Pulmonary artery endothelial cell (primary cell): ENCODE measurements around the gene TRIM17. TPM values are rescaled to one million over a fixed set of nuclear protein-coding genes. Genes with fewer than 3 reads are reported as not detected.

Experiments used
- DNase-seq: peaks from one replicate; pipeline ENCODE4 v3.0.0-alpha.2; 2011; ENCODE audit warnings: low read depth, low spot score
- total RNA-seq: library from RNA; depleted of rRNA; stranded (reverse); fragments of >200 nt; gene quantifications from 2 replicates; pipeline ENCODE4 v1.2.3, GENCODE V29; 2014

The TRIM17 gene
- total RNA-seq, 1 donor from 2014 or later: not detected

DNA sequence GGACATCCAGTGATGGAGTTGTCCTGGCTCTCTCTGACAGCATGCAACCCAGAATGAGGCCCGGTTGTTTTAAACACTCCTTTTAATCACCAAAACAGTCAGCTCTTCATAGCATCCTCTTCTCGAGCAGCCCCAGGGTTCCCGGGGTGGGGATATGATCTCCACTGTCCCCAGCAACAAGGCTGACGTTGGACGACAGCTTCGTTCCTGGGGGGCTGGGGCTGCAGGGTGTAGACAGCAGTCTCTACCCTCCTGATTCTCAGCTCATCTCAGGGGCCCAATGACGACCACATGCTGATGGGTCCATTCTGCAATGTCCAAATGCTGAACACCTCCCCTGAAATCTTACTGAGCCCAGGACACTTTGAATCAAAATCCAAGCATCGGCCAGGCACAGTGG, 37.0 kb downstream of the TRIM17 start:
- no peak for DNase-seq

DNA sequence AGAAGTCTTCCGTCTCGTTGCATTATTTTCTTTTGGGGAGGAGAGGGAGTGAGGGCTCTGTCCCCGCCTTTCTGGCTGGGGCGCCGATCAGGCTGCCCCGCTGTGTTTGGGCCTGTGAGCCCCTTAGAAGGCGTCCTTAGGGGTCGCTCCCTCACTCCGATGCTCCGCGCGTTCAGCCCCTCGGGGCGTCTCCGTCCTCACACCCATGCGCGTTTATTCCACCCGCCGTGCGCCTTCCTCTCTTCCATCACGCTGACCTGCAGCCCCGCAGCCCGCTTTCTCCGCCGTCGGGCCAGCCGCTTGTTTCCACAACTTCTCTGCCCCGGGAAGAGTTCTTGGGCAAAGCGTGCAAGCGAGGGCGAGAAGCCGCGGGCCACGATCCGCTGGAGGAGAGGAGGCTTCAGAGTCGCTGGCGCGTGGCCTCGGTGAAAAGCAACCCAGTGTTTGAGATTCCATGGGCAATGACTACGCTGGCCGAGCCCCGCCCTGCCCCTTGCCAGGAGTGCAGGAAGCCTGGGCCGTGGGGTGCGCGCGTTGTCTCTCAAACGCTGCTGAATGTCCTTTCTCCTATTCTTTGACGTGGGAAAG, 37.7 kb downstream of the TRIM17 start:
- DNase-seq: no peak

- DNase-seq: peak; percentile 10
Measured at GRCh38 chr1:228378090-228378872, 38.4 kb downstream of the TRIM17 start.

DNA sequence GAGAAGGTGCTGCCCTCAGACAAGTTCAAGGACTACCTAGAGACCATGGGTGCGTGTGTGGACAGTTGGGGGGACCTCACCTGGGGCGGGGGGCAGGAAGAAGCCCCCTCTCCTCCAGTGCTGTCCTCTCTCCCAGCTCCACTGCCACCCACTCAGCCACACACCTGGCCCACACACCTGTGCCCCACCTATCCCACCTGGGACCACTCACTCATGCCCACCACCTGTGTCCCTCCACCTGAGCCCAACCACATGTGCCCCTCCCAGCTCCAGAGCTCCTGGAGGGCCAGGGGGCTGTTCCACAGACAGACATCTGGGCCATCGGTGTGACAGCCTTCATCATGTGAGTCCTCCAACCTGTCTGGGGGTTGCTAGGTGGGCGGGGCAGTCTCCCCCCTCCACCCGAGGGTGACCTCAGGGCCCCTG, 39.0 kb downstream of the TRIM17 start:
- no peak for DNase-seq

DNA sequence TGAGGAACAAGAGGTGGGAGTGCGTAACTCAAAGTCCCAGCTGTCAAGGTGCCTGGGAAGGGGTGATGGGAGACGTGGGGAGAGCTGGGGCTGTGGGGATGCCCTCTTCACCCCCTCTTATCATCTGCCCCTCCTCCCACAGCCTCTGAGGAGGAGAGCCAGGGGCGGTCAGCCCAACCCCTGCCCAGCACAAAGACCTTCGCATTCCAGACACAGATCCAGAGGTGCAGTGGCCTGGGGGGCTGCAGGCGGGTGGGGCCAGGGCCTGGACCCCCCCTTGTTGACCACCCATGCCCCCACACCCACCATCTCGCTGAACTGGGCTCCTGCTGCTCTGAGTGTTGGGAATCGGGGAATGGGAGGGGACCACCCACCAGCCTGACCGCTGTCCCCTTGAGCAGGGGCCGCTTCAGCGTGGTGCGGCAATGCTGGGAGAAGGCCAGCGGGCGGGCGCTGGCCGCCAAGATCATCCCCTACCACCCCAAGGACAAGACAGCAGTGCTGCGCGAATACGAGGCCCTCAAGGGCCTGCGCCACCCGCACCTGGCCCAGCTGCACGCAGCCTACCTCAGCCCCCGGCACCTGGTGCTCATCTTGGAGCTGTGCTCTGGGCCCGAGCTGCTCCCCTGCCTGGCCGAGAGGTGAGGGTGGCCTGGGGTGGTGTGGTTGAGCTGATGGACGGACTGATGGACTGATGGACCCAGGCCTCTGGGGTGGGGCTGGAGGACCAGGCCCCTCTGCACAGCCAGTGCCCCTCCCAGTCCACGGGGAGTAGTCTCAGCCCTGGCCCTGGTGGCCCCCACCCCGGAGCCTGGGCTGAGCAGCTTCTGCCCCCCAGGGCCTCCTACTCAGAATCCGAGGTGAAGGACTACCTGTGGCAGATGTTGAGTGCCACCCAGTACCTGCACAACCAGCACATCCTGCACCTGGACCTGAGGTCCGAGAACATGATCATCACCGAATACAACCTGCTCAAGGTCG, 39.7 kb downstream of the TRIM17 start:
- DNase-seq: no peak

- no peak for DNase-seq
Measured at GRCh38 chr1:228376262-228376628, 40.4 kb downstream of the TRIM17 start.

- DNase-seq: no peak
Measured at GRCh38 chr1:228375578-228376261, 40.9 kb downstream of the TRIM17 start.

DNA sequence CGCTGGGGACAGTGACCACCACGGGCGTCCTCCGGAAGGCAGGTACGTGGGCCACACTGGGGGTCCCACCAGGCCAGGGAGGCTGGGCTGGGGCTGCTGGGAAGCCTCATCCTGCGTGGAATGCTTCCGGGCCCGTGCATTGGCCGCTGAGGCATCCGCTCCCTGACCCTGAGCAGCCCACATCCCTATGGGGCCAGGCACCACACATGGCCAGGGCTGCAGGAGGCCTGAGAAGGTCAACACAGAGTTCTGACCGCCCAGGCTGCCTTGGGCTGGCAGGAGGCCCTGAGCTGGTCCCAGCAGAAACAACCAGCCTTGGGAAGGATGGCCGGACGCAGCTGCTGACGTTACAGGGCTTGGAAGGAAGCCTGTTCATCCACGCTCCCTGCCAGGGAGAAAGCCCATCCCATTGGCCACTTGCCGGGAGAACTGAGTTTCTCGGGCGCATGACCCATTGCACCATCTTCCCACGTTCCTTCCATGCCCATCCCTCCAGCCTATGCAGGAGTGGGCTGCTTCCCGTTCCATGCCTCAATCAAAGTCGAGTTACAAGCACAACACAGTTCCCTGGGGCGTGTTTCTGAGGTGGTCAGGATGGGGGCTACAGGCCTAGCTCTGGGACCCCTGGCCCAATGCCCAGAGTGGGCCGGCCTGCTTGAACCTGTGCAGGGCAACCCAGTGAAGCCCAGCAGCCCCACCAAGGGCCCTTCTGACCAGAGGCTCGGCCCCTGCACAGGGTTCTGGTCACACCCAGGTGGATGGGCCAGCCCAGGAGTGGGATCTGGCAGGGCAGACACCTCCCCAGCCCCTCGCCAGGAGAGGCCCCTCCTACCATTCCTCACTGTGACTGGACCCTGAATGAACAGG, 41.7 kb downstream of the TRIM17 start:
- DNase-seq: peak; percentile 45

DNA sequence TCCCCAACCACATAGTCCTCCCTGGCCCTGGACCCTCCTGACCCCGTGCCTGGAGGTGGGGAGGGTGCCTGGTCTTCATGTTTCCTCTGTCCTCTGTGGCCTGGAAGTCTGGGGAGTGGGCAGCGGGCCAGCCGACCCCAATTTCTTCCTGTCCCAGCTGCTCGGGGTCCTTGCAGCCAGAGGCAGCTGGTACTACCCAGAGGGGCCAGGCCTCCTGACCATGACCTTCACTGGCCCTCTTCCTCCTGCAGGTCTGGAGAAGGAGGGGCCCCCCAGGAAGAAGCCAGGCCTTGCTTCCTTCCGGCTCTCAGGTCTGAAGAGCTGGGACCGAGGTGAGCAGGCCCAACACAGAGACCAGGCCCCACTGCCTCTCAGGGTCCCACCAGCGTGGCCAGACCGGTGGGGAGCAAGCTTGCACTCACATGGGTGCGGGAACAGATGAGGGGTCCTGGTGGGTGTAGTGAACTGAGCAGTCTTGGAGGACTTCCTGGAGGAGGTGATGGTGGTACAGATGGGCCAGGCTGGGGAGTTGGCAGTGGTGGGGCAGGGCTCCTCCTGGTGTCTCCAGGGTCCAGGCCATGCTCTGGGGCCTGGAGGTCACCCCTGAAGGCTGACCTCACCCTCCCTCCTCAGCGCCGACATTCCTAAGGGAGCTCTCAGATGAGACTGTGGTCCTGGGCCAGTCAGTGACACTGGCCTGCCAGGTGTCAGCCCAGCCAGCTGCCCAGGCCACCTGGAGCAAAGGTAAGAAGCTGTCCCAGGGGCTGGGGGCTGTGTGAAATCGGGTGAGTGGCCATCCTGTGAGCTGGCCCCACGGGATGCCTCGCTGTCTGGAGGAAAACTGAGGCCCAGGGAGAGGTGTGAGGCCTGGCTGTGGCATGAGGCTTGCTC, 42.7 kb downstream of the TRIM17 start:
- DNase-seq: no peak

GRCh38 chr1:228373004-228373680, 43.5 kb downstream of the TRIM17 start:
- DNase-seq: no peak

DNA sequence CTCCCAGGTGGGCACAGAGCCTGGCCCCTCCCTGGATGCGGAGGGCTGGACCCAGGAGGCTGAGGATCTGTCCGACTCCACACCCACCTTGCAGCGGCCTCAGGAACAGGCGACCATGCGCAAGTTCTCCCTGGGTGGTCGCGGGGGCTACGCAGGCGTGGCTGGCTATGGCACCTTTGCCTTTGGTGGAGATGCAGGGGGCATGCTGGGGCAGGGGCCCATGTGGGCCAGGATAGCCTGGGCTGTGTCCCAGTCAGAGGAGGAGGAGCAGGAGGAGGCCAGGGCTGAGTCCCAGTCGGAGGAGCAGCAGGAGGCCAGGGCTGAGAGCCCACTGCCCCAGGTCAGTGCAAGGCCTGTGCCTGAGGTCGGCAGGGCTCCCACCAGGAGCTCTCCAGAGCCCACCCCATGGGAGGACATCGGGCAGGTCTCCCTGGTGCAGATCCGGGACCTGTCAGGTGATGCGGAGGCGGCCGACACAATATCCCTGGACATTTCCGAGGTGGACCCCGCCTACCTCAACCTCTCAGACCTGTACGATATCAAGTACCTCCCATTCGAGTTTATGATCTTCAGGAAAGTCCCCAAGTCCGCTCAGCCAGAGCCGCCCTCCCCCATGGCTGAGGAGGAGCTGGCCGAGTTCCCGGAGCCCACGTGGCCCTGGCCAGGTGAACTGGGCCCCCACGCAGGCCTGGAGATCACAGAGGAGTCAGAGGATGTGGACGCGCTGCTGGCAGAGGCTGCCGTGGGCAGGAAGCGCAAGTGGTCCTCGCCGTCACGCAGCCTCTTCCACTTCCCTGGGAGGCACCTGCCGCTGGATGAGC, 44.3 kb downstream of the TRIM17 start:
- DNase-seq: no peak

- no peak for DNase-seq
Measured at GRCh38 chr1:228371741-228372182, 44.9 kb downstream of the TRIM17 start.

DNA sequence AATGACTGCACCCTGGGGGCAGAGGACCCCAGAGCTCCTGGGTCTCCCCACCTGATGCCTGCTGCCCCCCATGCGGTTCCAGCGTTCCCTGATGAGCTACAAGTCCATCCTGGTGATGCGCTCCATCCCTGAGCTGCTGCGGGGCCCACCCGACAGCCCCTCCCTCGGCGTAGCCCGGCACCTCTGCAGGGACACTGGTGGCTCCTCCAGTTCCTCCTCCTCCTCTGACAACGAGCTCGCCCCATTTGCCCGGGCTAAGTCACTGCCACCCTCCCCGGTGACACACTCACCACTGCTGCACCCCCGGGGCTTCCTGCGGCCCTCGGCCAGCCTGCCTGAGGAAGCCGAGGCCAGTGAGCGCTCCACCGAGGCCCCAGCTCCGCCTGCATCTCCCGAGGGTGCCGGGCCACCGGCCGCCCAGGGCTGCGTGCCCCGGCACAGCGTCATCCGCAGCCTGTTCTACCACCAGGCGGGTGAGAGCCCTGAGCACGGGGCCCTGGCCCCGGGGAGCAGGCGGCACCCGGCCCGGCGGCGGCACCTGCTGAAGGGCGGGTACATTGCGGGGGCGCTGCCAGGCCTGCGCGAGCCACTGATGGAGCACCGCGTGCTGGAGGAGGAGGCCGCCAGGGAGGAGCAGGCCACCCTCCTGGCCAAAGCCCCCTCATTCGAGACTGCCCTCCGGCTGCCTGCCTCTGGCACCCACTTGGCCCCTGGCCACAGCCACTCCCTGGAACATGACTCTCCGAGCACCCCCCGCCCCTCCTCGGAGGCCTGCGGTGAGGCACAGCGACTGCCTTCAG, 45.5 kb downstream of the TRIM17 start:
- no peak for DNase-seq

DNA sequence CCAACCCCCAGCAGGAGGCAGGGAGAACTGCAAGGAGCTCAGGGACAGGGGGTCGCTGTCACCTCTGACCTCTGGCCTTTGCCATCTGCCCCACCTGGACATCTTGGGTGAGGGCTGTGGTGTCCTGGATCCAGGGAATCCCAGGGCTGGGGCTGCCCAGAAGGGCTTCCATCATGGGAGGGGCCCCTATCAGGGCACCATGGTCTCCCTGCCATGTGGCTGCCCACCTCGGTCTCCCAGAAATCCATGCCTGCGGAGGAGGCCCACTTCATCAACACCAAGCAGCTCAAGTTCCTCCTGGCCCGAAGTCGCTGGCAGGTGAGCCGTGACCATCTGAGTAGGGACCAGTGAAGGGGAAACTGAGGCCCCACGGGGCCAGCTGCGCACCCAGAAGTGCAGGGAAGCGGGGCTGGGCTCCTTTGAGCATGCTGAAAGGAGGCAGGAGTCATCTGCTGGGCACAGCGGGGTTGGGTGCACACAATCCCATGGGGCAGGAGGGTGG, 46.2 kb downstream of the TRIM17 start:
- no peak for DNase-seq

- DNase-seq: no peak
Measured at GRCh38 chr1:228369608-228370438, 46.8 kb downstream of the TRIM17 start.
